Activated CD4-positive, alpha-beta T cell treated with anti-CD3 and anti-CD28 coated beads, Interleukin-2, amount 10 ng/mL, durations not matched to agents 7 days and 5 days (primary cell): ENCODE data around the gene B4GALT5. TPM values are rescaled to one million over a fixed set of nuclear protein-coding genes. Genes with fewer than 3 reads are reported as not detected.
"Not testable (repeated sequence)": the region's sequence is repeated elsewhere in the genome, so short reads cannot be mapped to it uniquely, and the experiment has no call there.

Experiments
- CTCF ChIA-PET: fragments of 350-600 bp; sonication (Branson Sonifier 250); formaldehyde crosslinking; loops from one replicate; lab custom pipeline; 2021; ENCODE audit warnings: antibody characterized with exemption; lab: Charles Lee
- POLR2A ChIA-PET: fragments of 350-600 bp; sonication (Branson Sonifier 250); formaldehyde crosslinking; loops from one replicate; lab custom pipeline; 2021; ENCODE audit warnings: antibody characterized with exemption; lab: Charles Lee
- DNase-seq: peaks from one replicate; pipeline ENCODE4 v3.0.0-alpha.2; 2020
- H3K27ac Mint-ChIP-seq: one replicate; pipeline ENCODE4 v1.8.0; 2021; ENCODE audit warnings: mild to moderate bottlenecking, moderate library complexity, mixed read lengths
- H3K27me3 Mint-ChIP-seq: one replicate; pipeline ENCODE4 v1.8.0; 2021; ENCODE audit warnings: mixed read lengths
- H3K36me3 Mint-ChIP-seq: one replicate; pipeline ENCODE4 v1.8.0; 2021; ENCODE audit warnings: low read depth, mixed read lengths
- H3K4me1 Mint-ChIP-seq: one replicate; pipeline ENCODE4 v1.8.0; 2021; ENCODE audit warnings: mixed read lengths
- H3K4me3 Mint-ChIP-seq: one replicate; pipeline ENCODE4 v1.8.0; 2021; ENCODE audit warnings: mild to moderate bottlenecking, moderate library complexity, mixed read lengths
- H3K9me3 Mint-ChIP-seq: one replicate; pipeline ENCODE4 v1.8.0; 2021; ENCODE audit warnings: mixed read lengths
- total RNA-seq, 2 experiments: library from RNA; stranded (reverse); gene quantifications; one replicate each; pipeline ENCODE4 v1.2.3, GENCODE V29; 2021

Gene B4GALT5
- total RNA-seq, 2 experiments from 2014 or later, result 11.2 to 14.3 TPM

GRCh38 chr20:49706630-49707091 is 7.0 kb downstream of the B4GALT5 start:
- Mint-ChIP-seq H3K4me1 (peaks cover 30% of the 10 kb centered on the region), H3K27me3 (no peaks in the 10 kb centered on the region), H3K9me3 (no peaks in the 10 kb centered on the region), H3K4me3 (no peak overlapping the region), H3K27ac (no peak overlapping the region), H3K36me3 (peaks cover 2% of the 10 kb centered on the region)
- POLR2A ChIA-PET, result no interaction called here
- no peak for DNase-seq
- CTCF ChIA-PET, result interaction anchor here (0.6 to 1.1 kb wide), 2 partner anchors 13 to 17 kb away, joined by 3 read pairs; no protein-coding TSS in a partner anchor

GRCh38 chr20:49705893-49706292 is 7.8 kb downstream of the B4GALT5 start:
- H3K9me3 Mint-ChIP-seq, H3K36me3 Mint-ChIP-seq, H3K27ac Mint-ChIP-seq, POLR2A ChIA-PET, DNase-seq, H3K4me3 Mint-ChIP-seq, H3K27me3 Mint-ChIP-seq: not testable (repeated sequence)
- H3K4me1 Mint-ChIP-seq, result peaks cover 33% of the 10 kb centered on the region
- CTCF ChIA-PET, result interaction anchor here (0.6 to 1.1 kb wide), 3 partner anchors 13 to 39 kb away, joined by 3 read pairs; no protein-coding TSS in a partner anchor

GRCh38 chr20:49705358-49705757 is 8.3 kb downstream of the B4GALT5 start:
- no peak for DNase-seq
- POLR2A ChIA-PET, result no interaction called here
- H3K9me3 Mint-ChIP-seq, result no peaks in the 10 kb centered on the region
- H3K27me3 Mint-ChIP-seq, result no peaks in the 10 kb centered on the region
- H3K36me3 Mint-ChIP-seq, result peaks cover 2% of the 10 kb centered on the region
- no peak overlapping the region for H3K4me3 Mint-ChIP-seq
- H3K27ac Mint-ChIP-seq, result peak overlapping the region; percentile 46
- H3K4me1 Mint-ChIP-seq, result peaks cover 31% of the 10 kb centered on the region
- CTCF ChIA-PET, result interaction anchor here (1.0 to 1.1 kb wide), 2 partner anchors 14 to 95 kb away, joined by 3 read pairs; no protein-coding TSS in a partner anchor

DNA sequence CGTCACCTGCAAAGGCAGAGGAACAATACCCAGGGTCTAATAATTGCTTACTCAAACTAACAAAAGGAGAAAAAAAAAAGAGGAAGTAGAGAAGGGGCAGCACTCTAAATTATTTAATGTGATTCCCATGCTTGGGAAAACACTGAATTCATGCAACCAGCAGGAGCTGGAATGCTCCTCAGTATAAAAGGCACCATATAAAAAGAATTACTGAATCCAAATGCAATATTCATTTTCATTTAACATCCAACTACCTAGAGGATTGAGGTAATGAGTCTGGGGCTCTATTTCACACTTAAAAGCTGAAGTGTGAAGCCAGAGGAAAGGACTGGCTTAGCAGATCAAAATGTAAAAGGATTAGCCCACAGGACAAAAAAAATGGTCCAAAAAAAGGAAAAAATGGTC is 8.7 kb downstream of the B4GALT5 start:
- Mint-ChIP-seq H3K4me1 (peaks cover 32% of the 10 kb centered on the region), H3K36me3 (peaks cover 2% of the 10 kb centered on the region), H3K27ac (no peak overlapping the region), H3K9me3 (no peaks in the 10 kb centered on the region), H3K27me3 (no peaks in the 10 kb centered on the region), H3K4me3 (no peak overlapping the region)
- POLR2A ChIA-PET, result no interaction called here
- no peak for DNase-seq
- CTCF ChIA-PET, result interaction anchor here (1.0 kb wide), 1 partner anchor 94 kb away, joined by 3 read pairs; no protein-coding TSS in a partner anchor

GRCh38 chr20:49701916-49702315 is 11.8 kb downstream of the B4GALT5 start:
- Mint-ChIP-seq H3K27ac (no peak overlapping the region), H3K4me3 (no peak overlapping the region), H3K27me3 (no peaks in the 10 kb centered on the region), H3K9me3 (no peaks in the 10 kb centered on the region), H3K36me3 (no peaks in the 10 kb centered on the region), H3K4me1 (peaks cover 49% of the 10 kb centered on the region)
- no peak for DNase-seq
- ChIA-PET CTCF (interaction anchor here (1.0 kb wide), 1 partner anchor 9 kb away, joined by 5 read pairs; no protein-coding TSS in a partner anchor), POLR2A (no interaction called here)

DNA sequence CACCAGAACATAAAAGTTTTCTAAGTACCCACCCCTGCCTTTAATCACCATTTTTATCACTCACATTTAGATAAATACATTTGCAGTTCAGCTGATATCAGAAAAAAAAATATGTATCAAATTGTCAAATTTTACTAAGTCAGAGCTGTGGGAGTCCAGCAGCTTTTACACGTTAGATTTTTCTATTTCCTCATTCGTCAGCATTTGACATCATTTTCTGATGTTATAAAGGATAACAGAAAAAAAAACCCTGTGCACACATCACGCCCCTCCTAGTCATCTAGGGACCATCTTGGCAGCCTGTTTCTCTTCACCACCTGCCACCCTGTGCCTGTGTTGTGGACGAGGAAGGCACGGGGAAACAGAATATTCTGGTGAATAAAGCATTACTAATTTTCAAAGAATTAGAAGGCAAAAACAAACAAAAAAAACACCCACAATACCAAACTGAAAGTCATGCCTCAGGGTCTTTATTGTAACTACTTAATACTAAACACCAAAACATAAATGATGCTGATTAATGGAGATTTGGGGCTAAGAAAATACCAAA is 12.4 kb downstream of the B4GALT5 start:
- ChIA-PET CTCF (interaction anchor here (1.0 to 1.1 kb wide), 2 partner anchors 8 to 10 kb away, joined by 3 to 5 read pairs; no protein-coding TSS in a partner anchor), POLR2A (no interaction called here)
- no peak overlapping the region for H3K4me3 Mint-ChIP-seq
- H3K27ac Mint-ChIP-seq, result peak overlapping the region; percentile 25
- DNase-seq, result no peak
- H3K36me3 Mint-ChIP-seq, result no peaks in the 10 kb centered on the region
- H3K4me1 Mint-ChIP-seq, result peaks cover 46% of the 10 kb centered on the region
- H3K9me3 Mint-ChIP-seq, result no peaks in the 10 kb centered on the region
- H3K27me3 Mint-ChIP-seq, result no peaks in the 10 kb centered on the region

- CTCF ChIA-PET, result interaction anchor here (0.5 to 1.1 kb wide), 2 partner anchors 10 to 12 kb away, joined by 3 read pairs; no protein-coding TSS in a partner anchor
- H3K4me3 Mint-ChIP-seq, result no peak overlapping the region
Measured at GRCh38 chr20:49700411-49701185, 13.1 kb downstream of the B4GALT5 start.

DNA sequence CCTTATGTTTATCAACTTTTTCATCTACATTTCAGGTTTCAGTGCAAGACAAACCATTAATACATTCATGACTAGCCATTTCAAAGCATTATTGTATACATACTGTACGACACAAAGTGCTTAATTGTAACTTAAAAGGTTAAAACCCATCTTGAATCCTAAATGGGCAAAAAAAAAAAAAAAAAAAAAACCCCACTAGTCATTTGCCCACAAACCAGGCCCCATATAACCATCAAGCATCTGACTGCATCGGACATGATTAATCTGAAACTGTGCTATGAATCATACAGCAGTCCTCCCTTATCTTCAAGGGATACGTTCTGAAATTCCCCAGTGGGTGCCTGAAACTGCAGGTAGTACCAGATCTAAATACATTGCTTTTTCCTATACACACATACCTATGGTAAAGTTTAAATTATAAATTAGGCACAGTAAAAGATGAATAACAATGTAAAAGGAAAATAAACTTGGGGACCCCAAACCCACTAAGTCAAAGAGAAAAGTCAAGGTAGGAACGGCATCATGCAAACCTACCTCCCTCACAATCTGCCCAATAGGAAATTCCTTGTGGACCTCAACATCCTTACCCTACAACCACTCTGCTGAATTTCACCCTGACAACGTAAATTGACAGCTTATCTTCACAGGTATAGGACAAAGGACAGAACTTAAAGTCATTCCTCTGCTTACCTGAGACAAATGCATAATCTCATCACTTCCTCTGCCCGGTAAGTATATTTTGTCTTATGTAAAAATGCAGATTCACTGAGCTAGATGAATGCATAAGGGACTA is 14.3 kb downstream of the B4GALT5 start:
- no peak overlapping the region for H3K4me3 Mint-ChIP-seq

More at GRCh38 chr20:49700411-49701185, 13.1 kb downstream of the B4GALT5 start:
- no peak for DNase-seq
- Mint-ChIP-seq H3K27me3 (no peaks in the 10 kb centered on the region), H3K36me3 (no peaks in the 10 kb centered on the region), H3K4me1 (peaks cover 44% of the 10 kb centered on the region), H3K27ac (peak overlapping the region; percentile 25), H3K9me3 (no peaks in the 10 kb centered on the region)
- POLR2A ChIA-PET, result interaction anchor here (0.7 kb wide), 1 partner anchor 68 kb away, joined by 4 read pairs; no protein-coding TSS in a partner anchor

DNA sequence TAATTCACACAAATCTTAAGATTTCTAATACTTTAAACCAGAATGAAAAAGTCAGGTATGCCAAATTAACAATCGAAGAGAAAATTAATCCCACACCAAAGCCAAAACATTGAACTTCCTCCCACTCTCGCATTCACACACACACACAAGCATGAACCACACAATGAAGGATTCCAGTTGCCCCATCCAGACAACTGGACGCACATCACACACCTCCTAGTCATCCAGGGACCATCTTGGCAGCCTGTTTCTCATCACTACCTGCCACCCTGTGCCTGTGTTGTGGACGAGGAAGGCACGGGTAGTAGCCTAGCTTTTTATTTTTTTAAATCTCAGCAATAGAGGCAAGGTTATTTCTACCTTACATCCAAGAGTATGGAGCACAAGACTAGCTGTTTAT is 15.2 kb downstream of the B4GALT5 start:
- ChIA-PET POLR2A (no interaction called here), CTCF (interaction anchor here (1.4 to 2.0 kb wide), 2 partner anchors 12 to 16 kb away, joined by 4 to 8 read pairs; no protein-coding TSS in a partner anchor)
- Mint-ChIP-seq H3K4me3 (no peak overlapping the region), H3K27ac (no peak overlapping the region), H3K4me1 (peaks cover 43% of the 10 kb centered on the region), H3K27me3 (no peaks in the 10 kb centered on the region), H3K9me3 (no peaks in the 10 kb centered on the region), H3K36me3 (no peaks in the 10 kb centered on the region)
- no peak for DNase-seq

More for the DNA sequence above, 14.3 kb downstream of the B4GALT5 start:
- Mint-ChIP-seq H3K9me3 (no peaks in the 10 kb centered on the region), H3K27me3 (no peaks in the 10 kb centered on the region), H3K36me3 (no peaks in the 10 kb centered on the region), H3K27ac (no peak overlapping the region), H3K4me1 (peaks cover 41% of the 10 kb centered on the region)
- CTCF ChIA-PET, result interaction anchor here (0.6 to 2.0 kb wide), 3 partner anchors 11 to 48 kb away, joined by 3 to 8 read pairs (median 4); no protein-coding TSS in a partner anchor
- POLR2A ChIA-PET, result interaction anchor here (0.7 kb wide), 1 partner anchor 66 kb away, joined by 4 read pairs; no protein-coding TSS in a partner anchor
- no peak for DNase-seq

GRCh38 chr20:49697071-49697470 is 16.6 kb downstream of the B4GALT5 start:
- H3K4me1 Mint-ChIP-seq, result peaks cover 41% of the 10 kb centered on the region
- H3K27me3 Mint-ChIP-seq, result no peaks in the 10 kb centered on the region
- DNase-seq, result no peak
- no peak overlapping the region for H3K4me3 Mint-ChIP-seq
- H3K27ac Mint-ChIP-seq, result no peak overlapping the region
- H3K9me3 Mint-ChIP-seq, result no peaks in the 10 kb centered on the region
- CTCF ChIA-PET, result interaction anchor here (0.9 to 1.4 kb wide), 2 partner anchors 12 kb away, joined by 3 read pairs; no protein-coding TSS in a partner anchor
- H3K36me3 Mint-ChIP-seq, result no peaks in the 10 kb centered on the region
- POLR2A ChIA-PET, result no interaction called here

DNA sequence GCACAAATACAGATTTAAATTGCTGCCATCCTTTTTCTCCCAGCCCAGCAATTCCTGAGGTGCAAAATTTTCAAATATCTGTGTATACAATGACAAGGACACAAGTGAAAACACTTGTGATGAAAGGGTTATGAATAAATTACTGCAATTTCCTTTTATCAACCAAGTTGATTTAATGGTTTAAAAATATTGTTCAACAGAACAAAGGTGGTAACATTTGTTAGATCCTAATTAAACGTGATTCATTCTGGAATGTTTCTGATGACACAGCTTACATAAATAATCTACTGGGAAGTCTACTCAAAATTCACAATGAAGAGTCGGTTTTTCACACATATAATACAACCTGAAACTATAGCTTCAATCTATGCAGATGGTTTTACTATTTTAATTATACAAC is 17.1 kb downstream of the B4GALT5 start:
- no peak for DNase-seq
- Mint-ChIP-seq H3K4me3 (no peak overlapping the region), H3K4me1 (peaks cover 37% of the 10 kb centered on the region), H3K9me3 (no peaks in the 10 kb centered on the region), H3K27ac (no peak overlapping the region), H3K36me3 (no peaks in the 10 kb centered on the region), H3K27me3 (no peaks in the 10 kb centered on the region)
- ChIA-PET CTCF (interaction anchor here (0.9 to 1.4 kb wide), 2 partner anchors 11 to 12 kb away, joined by 3 read pairs; no protein-coding TSS in a partner anchor), POLR2A (no interaction called here)

- Mint-ChIP-seq H3K4me1 (peaks cover 30% of the 10 kb centered on the region), H3K36me3 (no peaks in the 10 kb centered on the region), H3K4me3 (no peak overlapping the region), H3K9me3 (no peaks in the 10 kb centered on the region), H3K27ac (no peak overlapping the region), H3K27me3 (no peaks in the 10 kb centered on the region)
- CTCF ChIA-PET, result interaction anchor here (1.4 kb wide), 1 partner anchor 10 kb away, joined by 3 read pairs; no protein-coding TSS in a partner anchor
- no peak for DNase-seq
- POLR2A ChIA-PET, result no interaction called here
Measured at GRCh38 chr20:49695830-49696229, 17.8 kb downstream of the B4GALT5 start.
